Mesendoderm (in vitro differentiated cells): ENCODE results near the gene PTPRU.

Experiments used
- DNase-seq: peaks from one replicate; pipeline ENCODE4 v3.0.0; 2013
- H2AK5ac ChIP-seq: 2 replicates; pipeline ENCODE4 v1.6.1; 2013; ENCODE audit warnings: low read length, inconsistent platforms
- H2BK120ac ChIP-seq: 2 replicates; pipeline ENCODE4 v1.6.1; 2013; ENCODE audit warnings: low read depth, mild to moderate bottlenecking, low read length, moderate library complexity, mixed read lengths
- H2BK15ac ChIP-seq: replicated peaks from 2 replicates; pipeline ENCODE4 v1.6.1; 2013; ENCODE audit warnings: low read depth, mild to moderate bottlenecking, moderate library complexity
- H2BK5ac ChIP-seq: 2 replicates; pipeline ENCODE4 v1.6.1; 2013; ENCODE audit warnings: low read length, inconsistent platforms
- H3K18ac ChIP-seq: 2 replicates; pipeline ENCODE4 v1.6.1; 2013; ENCODE audit warnings: mild to moderate bottlenecking, low read length, mixed read lengths
- H3K23ac ChIP-seq: one replicate; pipeline ENCODE4 v1.6.1; 2013; ENCODE audit warnings: low read length
- H3K27ac ChIP-seq: 2 replicates; pipeline ENCODE4 v1.5.1; 2013; ENCODE audit warnings: low read depth, mild to moderate bottlenecking, inconsistent platforms, low read length, moderate library complexity
- H3K27me3 ChIP-seq: 2 replicates; pipeline ENCODE4 v1.6.1; 2013; ENCODE audit warnings: low read length, control low read depth, mild to moderate bottlenecking, inconsistent platforms; ENCODE audit not compliant: insufficient read depth, poor library complexity
- H3K36me3 ChIP-seq: 2 replicates; pipeline ENCODE4 v1.6.1; 2013; ENCODE audit warnings: low read length, inconsistent platforms; ENCODE audit not compliant: control insufficient read depth, insufficient read depth
- H3K4ac ChIP-seq: one replicate; pipeline ENCODE4 v1.6.1; 2013; ENCODE audit warnings: low read depth, mild to moderate bottlenecking, low read length, moderate library complexity
- H3K4me1 ChIP-seq: 2 replicates; pipeline ENCODE4 v1.6.1; 2013; ENCODE audit warnings: low read depth, low read length, inconsistent platforms; ENCODE audit not compliant: control insufficient read depth
- H3K4me2 ChIP-seq: 2 replicates; pipeline ENCODE4 v1.6.1; 2013; ENCODE audit warnings: low read length
- H3K4me3 ChIP-seq: 2 replicates; pipeline ENCODE4 v1.5.1; 2013; ENCODE audit warnings: mild to moderate bottlenecking, low read length
- H3K56ac ChIP-seq: one replicate; pipeline ENCODE4 v1.6.1; 2013; ENCODE audit warnings: low read length
- H3K79me1 ChIP-seq: 2 replicates; pipeline ENCODE4 v1.6.1; 2013; ENCODE audit warnings: low read length, inconsistent platforms
- H3K79me2 ChIP-seq: 2 replicates; pipeline ENCODE4 v1.6.1; 2013; ENCODE audit warnings: mild to moderate bottlenecking, low read length; ENCODE audit not compliant: control insufficient read depth, insufficient read depth
- H3K9ac ChIP-seq: 2 replicates; pipeline ENCODE4 v1.6.1; 2013; ENCODE audit warnings: low read length, inconsistent platforms
- H4K5ac ChIP-seq: one replicate; pipeline ENCODE4 v1.6.1; 2013; ENCODE audit warnings: low read length
- H4K8ac ChIP-seq: one replicate; pipeline ENCODE4 v1.6.1; 2013; ENCODE audit warnings: low read depth, mild to moderate bottlenecking, control low read depth, low read length, moderate library complexity
- WGBS: extraction: QIAGEN DNeasy Blood & Tissue Kit; methylation state at CpG from one replicate; pipeline ENCODE4 v1.1.7; 2013; ENCODE audit warnings: low lambda C conversion rate, missing lambda C conversion rate; ENCODE audit not compliant: insufficient coverage; ENCODE audit errors: extremely low coverage; 5-methylcytosine and 5-hydroxymethylcytosine counted together

The PTPRU gene

DNA sequence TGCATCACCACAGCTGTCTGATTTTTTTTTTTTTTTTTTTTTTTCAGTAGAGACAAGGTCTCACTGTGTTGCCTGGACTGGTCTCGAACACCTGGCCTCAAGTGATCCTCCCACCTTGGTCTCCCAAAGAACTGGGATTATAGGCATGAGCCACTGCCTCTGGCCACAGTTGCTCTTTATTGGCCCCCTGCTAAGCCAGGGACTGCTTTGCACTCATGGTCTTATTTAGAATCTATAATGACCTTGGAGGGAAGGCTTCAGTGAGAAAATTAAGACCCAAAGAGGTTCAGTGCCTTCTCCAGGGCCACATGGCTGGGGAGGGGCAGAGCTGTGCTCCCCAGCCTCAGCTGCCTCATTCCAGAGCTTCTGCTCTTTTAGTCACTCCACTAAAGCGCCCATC is 84.9 kb downstream of the PTPRU start:
- peaks cover 4% of the 10 kb centered on the region for H3K4me1 ChIP-seq

GRCh38 chr1:29322147-29322694 is 85.9 kb downstream of the PTPRU start:
- H3K27me3 ChIP-seq: no peaks in the 10 kb centered on the region
- H4K8ac ChIP-seq: no peak overlapping the region
- no peak overlapping the region for H2BK5ac ChIP-seq
- H2BK15ac ChIP-seq: no peak overlapping the region
- H3K4me2 ChIP-seq: no peak overlapping the region
- H2BK120ac ChIP-seq: no peak overlapping the region
- no peaks in the 10 kb centered on the region for H3K79me1 ChIP-seq
- H3K4me1 ChIP-seq: peaks cover 4% of the 10 kb centered on the region
- H3K36me3 ChIP-seq: peaks cover 3% of the 10 kb centered on the region
- H3K4me3 ChIP-seq: no peak overlapping the region
- H3K18ac ChIP-seq: no peak overlapping the region
- WGBS: no CpG with 5 or more reads among the region's 8 CpGs
- no peak overlapping the region for H2AK5ac ChIP-seq
- H3K23ac ChIP-seq: no peak overlapping the region
- no peak for DNase-seq
- H4K5ac ChIP-seq: no peak overlapping the region
- no peak overlapping the region for H3K4ac ChIP-seq
- H3K27ac ChIP-seq: no peak overlapping the region
- no peak overlapping the region for H3K56ac ChIP-seq
- H3K79me2 ChIP-seq: no peaks in the 10 kb centered on the region
- H3K9ac ChIP-seq: no peak overlapping the region

More for the DNA sequence above, 84.9 kb downstream of the PTPRU start:
- Histone ChIP-seq H3K27me3 (no peaks in the 10 kb centered on the region), H2BK5ac (no peak overlapping the region), H2AK5ac (no peak overlapping the region), H3K4me2 (no peak overlapping the region), H3K4me3 (no peak overlapping the region), H3K4ac (no peak overlapping the region), H3K79me1 (no peaks in the 10 kb centered on the region), H4K8ac (no peak overlapping the region), H3K9ac (no peak overlapping the region), H3K79me2 (no peaks in the 10 kb centered on the region), H3K23ac (no peak overlapping the region), H3K27ac (no peak overlapping the region), H3K56ac (no peak overlapping the region), H3K36me3 (peaks cover 6% of the 10 kb centered on the region), H2BK120ac (no peak overlapping the region), H3K18ac (no peak overlapping the region), H2BK15ac (no peak overlapping the region), H4K5ac (no peak overlapping the region)
- DNase-seq: no peak
- WGBS: no CpG with 5 or more reads among the region's 2 CpGs

DNA sequence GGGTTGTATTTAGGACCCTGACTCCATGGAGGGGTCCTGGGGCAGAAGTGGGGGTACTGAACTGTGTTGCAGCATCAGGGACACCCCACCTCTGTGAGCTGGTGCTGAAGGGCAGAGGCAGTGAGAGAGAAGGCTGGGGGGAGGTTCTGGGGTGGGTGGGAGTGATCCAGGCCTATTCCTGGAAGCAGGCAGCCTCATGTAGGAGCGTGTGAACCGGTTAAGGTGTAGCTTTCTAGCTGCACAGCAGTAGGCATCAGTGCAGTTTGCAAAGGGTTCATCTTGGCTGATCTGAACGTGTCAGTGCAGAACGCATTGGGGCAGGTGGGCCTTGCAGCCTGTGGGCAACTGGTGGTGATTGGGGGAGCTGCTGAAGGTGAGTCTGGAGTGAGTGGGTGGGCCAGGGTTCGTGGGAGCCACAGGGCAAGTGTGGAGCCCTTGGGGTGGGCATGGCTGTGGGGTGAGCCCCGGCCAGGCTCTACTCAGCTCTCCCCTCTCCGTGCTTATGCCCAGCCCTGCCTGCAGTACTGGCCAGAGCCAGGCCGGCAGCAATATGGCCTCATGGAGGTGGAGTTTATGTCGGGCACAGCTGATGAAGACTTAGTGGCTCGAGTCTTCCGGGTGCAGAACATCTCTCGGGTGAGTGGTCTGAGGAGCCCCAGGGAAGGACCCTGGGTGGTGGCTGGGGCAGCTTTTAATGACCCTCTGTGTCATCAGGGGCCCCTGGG is 86.7 kb downstream of the PTPRU start:
- H3K4ac ChIP-seq: no peak overlapping the region
- WGBS: no CpG with 5 or more reads among the region's 12 CpGs

DNA sequence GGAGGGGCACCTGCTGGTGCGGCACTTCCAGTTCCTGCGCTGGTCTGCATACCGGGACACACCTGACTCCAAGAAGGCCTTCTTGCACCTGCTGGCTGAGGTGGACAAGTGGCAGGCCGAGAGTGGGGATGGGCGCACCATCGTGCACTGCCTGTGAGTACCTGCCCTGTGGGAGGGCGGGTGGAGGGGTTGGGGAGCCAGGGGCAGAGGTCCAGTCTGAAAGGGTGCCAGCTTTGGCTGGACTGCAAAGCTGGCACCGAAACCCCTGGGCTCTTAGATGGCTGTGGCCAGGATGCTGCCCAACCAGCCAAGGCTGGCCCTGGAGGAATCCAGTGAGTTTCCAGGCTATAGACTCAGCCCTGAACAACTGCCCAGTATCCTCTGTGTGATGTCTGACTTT is 87.3 kb downstream of the PTPRU start:
- WGBS: no CpG with 5 or more reads among the region's 8 CpGs
- H3K36me3 ChIP-seq: peaks cover 3% of the 10 kb centered on the region
- peaks cover 4% of the 10 kb centered on the region for H3K4me1 ChIP-seq
- no peak overlapping the region for H4K5ac ChIP-seq
- no peak overlapping the region for H3K18ac ChIP-seq
- H4K8ac ChIP-seq: no peak overlapping the region
- H2BK120ac ChIP-seq: no peak overlapping the region
- no peak overlapping the region for H2BK5ac ChIP-seq
- no peaks in the 10 kb centered on the region for H3K79me2 ChIP-seq
- no peaks in the 10 kb centered on the region for H3K79me1 ChIP-seq
- no peak overlapping the region for H2AK5ac ChIP-seq
- no peak for DNase-seq
- H2BK15ac ChIP-seq: no peak overlapping the region
- H3K23ac ChIP-seq: no peak overlapping the region
- no peak overlapping the region for H3K4ac ChIP-seq
- H3K27ac ChIP-seq: no peak overlapping the region
- H3K9ac ChIP-seq: no peak overlapping the region
- no peaks in the 10 kb centered on the region for H3K27me3 ChIP-seq
- no peak overlapping the region for H3K4me2 ChIP-seq
- no peak overlapping the region for H3K4me3 ChIP-seq
- no peak overlapping the region for H3K56ac ChIP-seq

More for the DNA sequence above, 86.7 kb downstream of the PTPRU start:
- Histone ChIP-seq H2BK120ac (no peak overlapping the region), H3K18ac (no peak overlapping the region), H3K27ac (no peak overlapping the region), H2BK15ac (no peak overlapping the region), H3K56ac (no peak overlapping the region), H3K79me1 (no peaks in the 10 kb centered on the region), H4K8ac (no peak overlapping the region), H3K27me3 (no peaks in the 10 kb centered on the region), H3K4me1 (peaks cover 4% of the 10 kb centered on the region), H3K4me2 (no peak overlapping the region), H2AK5ac (no peak overlapping the region), H3K23ac (no peak overlapping the region), H3K9ac (no peak overlapping the region), H2BK5ac (no peak overlapping the region), H4K5ac (no peak overlapping the region), H3K4me3 (no peak overlapping the region), H3K36me3 (peaks cover 3% of the 10 kb centered on the region), H3K79me2 (no peaks in the 10 kb centered on the region)
- no peak for DNase-seq

- H3K79me2 ChIP-seq: no peaks in the 10 kb centered on the region
- H3K23ac ChIP-seq: no peak overlapping the region
- DNase-seq: no peak
- H2BK15ac ChIP-seq: no peak overlapping the region
- no peak overlapping the region for H4K8ac ChIP-seq
- no peak overlapping the region for H2AK5ac ChIP-seq
- H3K79me1 ChIP-seq: no peaks in the 10 kb centered on the region
- WGBS: no CpG with 5 or more reads among the region's 10 CpGs
- H3K9ac ChIP-seq: peak overlapping the region; percentile 23
- H3K4me1 ChIP-seq: peaks cover 4% of the 10 kb centered on the region
- no peak overlapping the region for H3K18ac ChIP-seq
- H2BK120ac ChIP-seq: no peak overlapping the region
- no peak overlapping the region for H3K4ac ChIP-seq
- no peak overlapping the region for H4K5ac ChIP-seq
- peak overlapping the region; percentile 22 for H3K56ac ChIP-seq
- H3K4me2 ChIP-seq: no peak overlapping the region
- no peak overlapping the region for H3K4me3 ChIP-seq
- no peak overlapping the region for H2BK5ac ChIP-seq
- H3K36me3 ChIP-seq: peaks cover 3% of the 10 kb centered on the region
- no peaks in the 10 kb centered on the region for H3K27me3 ChIP-seq
- no peak overlapping the region for H3K27ac ChIP-seq
Observed at GRCh38 chr1:29324202-29324601, 87.9 kb downstream of the PTPRU start.
